Activated CD4-positive, alpha-beta T cell treated with anti-CD3 and anti-CD28 coated beads for 24 hours (primary cell): ENCODE data around the gene LRRC1.
A peak's percentile ranks its signal among the peaks of the same experiment; 100 is the strongest.
"Not testable (repeated sequence)": the region's sequence is repeated elsewhere in the genome, so short reads cannot be mapped to it uniquely, and the experiment has no call there.

Experiments used
- DNase-seq, 2 donors: peaks; one replicate each; pipeline ENCODE4 v3.0.0-alpha.2; 2020; ENCODE audit warnings: low read depth in 2 of 2

Gene LRRC1

GRCh38 chr6:53792973-53793317 lies 1.9 kb upstream of the LRRC1 start:
- no peak for DNase-seq

- peak in 1 of 2 donors; percentile 19 for DNase-seq
Observed at GRCh38 chr6:53793318-53794136, 1.3 kb upstream of the LRRC1 start.

- peak in 1 of 2 donors; percentile 10 for DNase-seq
Observed at GRCh38 chr6:53794137-53794719, 577 bp upstream of the LRRC1 start.

GRCh38 chr6:53795340-53795701 lies 516 bp downstream of the LRRC1 start:
- no peak for DNase-seq

- DNase-seq = no peak
Observed at GRCh38 chr6:53795702-53796450, 1.1 kb downstream of the LRRC1 start.

- no peak for DNase-seq
Observed at GRCh38 chr6:53796451-53796780, 1.6 kb downstream of the LRRC1 start.

- DNase-seq = no peak
Observed at GRCh38 chr6:53796791-53797190, 2.0 kb downstream of the LRRC1 start.

GRCh38 chr6:53797304-53797703 lies 2.5 kb downstream of the LRRC1 start:
- DNase-seq = no peak

GRCh38 chr6:53799340-53799739 lies 4.5 kb downstream of the LRRC1 start:
- DNase-seq = no peak

GRCh38 chr6:53801022-53801421 lies 6.2 kb downstream of the LRRC1 start:
- DNase-seq = no peak

GRCh38 chr6:53802582-53802981 lies 7.8 kb downstream of the LRRC1 start:
- no peak for DNase-seq

- no peak for DNase-seq
Observed at GRCh38 chr6:53803081-53803860, 8.5 kb downstream of the LRRC1 start.

GRCh38 chr6:53805016-53805415 lies 10.2 kb downstream of the LRRC1 start:
- DNase-seq = no peak

- DNase-seq = no peak
Observed at GRCh38 chr6:53805725-53806124, 10.9 kb downstream of the LRRC1 start.

- not testable (repeated sequence) for DNase-seq
Observed at GRCh38 chr6:53807606-53808005, 12.8 kb downstream of the LRRC1 start.

- no peak for DNase-seq
Observed at GRCh38 chr6:53808302-53808881, 13.6 kb downstream of the LRRC1 start.

- DNase-seq = no peak
Observed at GRCh38 chr6:53809691-53810090, 14.9 kb downstream of the LRRC1 start.

- no peak for DNase-seq
Observed at GRCh38 chr6:53811082-53811481, 16.3 kb downstream of the LRRC1 start.

GRCh38 chr6:53811746-53812145 lies 16.9 kb downstream of the LRRC1 start:
- DNase-seq = no peak

GRCh38 chr6:53813096-53813495 lies 18.3 kb downstream of the LRRC1 start:
- no peak for DNase-seq

- no peak for DNase-seq
Observed at GRCh38 chr6:53813801-53814200, 19.0 kb downstream of the LRRC1 start.

- DNase-seq = no peak
Observed at GRCh38 chr6:53814353-53814752, 19.5 kb downstream of the LRRC1 start.
